Panc1 (cell line): ENCODE measurements around the gene KAT2B. TPM values are rescaled to one million over a fixed set of nuclear protein-coding genes. Genes with fewer than 3 reads are reported as not detected.

Experiments used
- ATAC-seq: fragments of 200-7000 bp; cut with Tn5 transposase; 2 replicates; pipeline ENCODE4 v1.9.1; 2020; ENCODE audit warnings: mild to moderate bottlenecking, moderate library complexity
- BruUV-seq: library from RNA; stranded (reverse); fragments of 400-500 nt; replicated peaks from 2 replicates; lab custom pipeline; 2021; lab: Mats Ljungman, UMichigan
- CTCF ChIA-PET: fragments of 300-600 bp; sonication (Branson Sonifier 250); formaldehyde crosslinking; loops from one replicate; lab custom pipeline; 2022; ENCODE audit warnings: antibody characterized with exemption; lab: Charles Lee
- POLR2A ChIA-PET: fragments of 300-600 bp; sonication (Branson Sonifier 250); formaldehyde crosslinking; loops from one replicate; lab custom pipeline; 2022; ENCODE audit warnings: antibody characterized with exemption; lab: Charles Lee
- DNase-seq: peaks from one replicate; pipeline ENCODE4 v3.0.0-alpha.2; 2010; ENCODE audit warnings: low read depth, low spot score
- H3K27ac ChIP-seq: 2 replicates; pipeline ENCODE4 v1.5.1; 2011; ENCODE audit warnings: mild to moderate bottlenecking, low read length, inconsistent platforms
- H3K27me3 ChIP-seq: fragments of 200-500 bp; sonication (Bioruptor generic); 2 replicates; pipeline ENCODE4 v1.6.0; 2014; ENCODE audit warnings: low read length, inconsistent platforms; ENCODE audit not compliant: control insufficient read depth, insufficient read depth
- H3K36me3 ChIP-seq: fragments of 200-500 bp; sonication (Bioruptor generic); 2 replicates; pipeline ENCODE4 v1.5.1; 2014; ENCODE audit warnings: inconsistent platforms, mild to moderate bottlenecking, low read length, moderate library complexity; ENCODE audit not compliant: control insufficient read depth, insufficient read depth
- H3K4me1 ChIP-seq: 2 replicates; pipeline ENCODE4 v1.5.1; 2011; ENCODE audit warnings: inconsistent platforms, mild to moderate bottlenecking, low read length, moderate library complexity; ENCODE audit not compliant: control insufficient read depth, insufficient read depth
- H3K4me3 ChIP-seq, 2 experiments: 2 replicates each; pipeline ENCODE4 v1.5.1; 2011 to 2012; ENCODE audit warnings: low read depth in 2 of 2, low read length in 2 of 2, mild to moderate bottlenecking in 2 of 2, inconsistent platforms in 1 of 2, moderate library complexity in 1 of 2
- H3K9me3 ChIP-seq: fragments of 200-500 bp; sonication (Bioruptor generic); 2 replicates; pipeline ENCODE4 v1.5.1; 2014; ENCODE audit warnings: low read depth, mild to moderate bottlenecking, inconsistent platforms, low read length, moderate library complexity; ENCODE audit not compliant: control insufficient read depth, insufficient read depth
- POLR2AphosphoS5 ChIP-seq: IDR thresholded peaks from 2 replicates; pipeline ENCODE4 v1.6.1; 2012; ENCODE audit warnings: mild to moderate bottlenecking, low read depth, low read length, moderate library complexity
- SIN3A ChIP-seq: IDR thresholded peaks from 2 replicates; pipeline ENCODE4 v1.6.1; 2012; ENCODE audit warnings: low read depth, mild to moderate bottlenecking, low read length, moderate library complexity, borderline replicate concordance; ENCODE audit not compliant: insufficient read depth
- TCF7L2 ChIP-seq: IDR thresholded peaks from 2 replicates; pipeline ENCODE4 v1.6.1; 2011; ENCODE audit warnings: mild to moderate bottlenecking, low read depth, low read length, inconsistent platforms
- in situ Hi-C: cut with HindIII; loops from 2 replicates; pipeline ENCODE4 v1.10.0; 2016; ENCODE audit warnings: low sequenced_read_pairs, low pct_unique_long_range_greater_than_20kb
- intact Hi-C: fragments of 100-400 bp; cut with micrococcal nuclease; formaldehyde crosslinking; loops from one replicate; pipeline ENCODE4 v1.10.0; 2022; ENCODE audit not compliant: unreplicated experiment
- total RNA-seq: library from RNA; stranded (reverse); gene quantifications from one replicate; pipeline ENCODE4 v1.2.1, GENCODE V29; 2021; ENCODE audit not compliant: unreplicated experiment
- TF ChIP-seq, protein P1 (sequence below): fragments of 450-650 bp; IDR thresholded peaks from 2 replicates; pipeline ENCODE4 v1.5.1; 2017; ENCODE audit warnings: mild to moderate bottlenecking
- TF ChIP-seq, protein P2 (sequence below), 2 experiments: IDR thresholded peaks; 2 replicates each; pipeline ENCODE4 v1.6.1; 2011 to 2012; ENCODE audit warnings: low read depth in 2 of 2, control low read depth in 1 of 2, low read length in 1 of 2, mild to moderate bottlenecking in 1 of 2, moderate library complexity in 1 of 2; ENCODE audit not compliant: insufficient read depth in 1 of 2

KAT2B gene
- total RNA-seq, 1 experiment from 2014 or later: 16.4 TPM

DNA sequence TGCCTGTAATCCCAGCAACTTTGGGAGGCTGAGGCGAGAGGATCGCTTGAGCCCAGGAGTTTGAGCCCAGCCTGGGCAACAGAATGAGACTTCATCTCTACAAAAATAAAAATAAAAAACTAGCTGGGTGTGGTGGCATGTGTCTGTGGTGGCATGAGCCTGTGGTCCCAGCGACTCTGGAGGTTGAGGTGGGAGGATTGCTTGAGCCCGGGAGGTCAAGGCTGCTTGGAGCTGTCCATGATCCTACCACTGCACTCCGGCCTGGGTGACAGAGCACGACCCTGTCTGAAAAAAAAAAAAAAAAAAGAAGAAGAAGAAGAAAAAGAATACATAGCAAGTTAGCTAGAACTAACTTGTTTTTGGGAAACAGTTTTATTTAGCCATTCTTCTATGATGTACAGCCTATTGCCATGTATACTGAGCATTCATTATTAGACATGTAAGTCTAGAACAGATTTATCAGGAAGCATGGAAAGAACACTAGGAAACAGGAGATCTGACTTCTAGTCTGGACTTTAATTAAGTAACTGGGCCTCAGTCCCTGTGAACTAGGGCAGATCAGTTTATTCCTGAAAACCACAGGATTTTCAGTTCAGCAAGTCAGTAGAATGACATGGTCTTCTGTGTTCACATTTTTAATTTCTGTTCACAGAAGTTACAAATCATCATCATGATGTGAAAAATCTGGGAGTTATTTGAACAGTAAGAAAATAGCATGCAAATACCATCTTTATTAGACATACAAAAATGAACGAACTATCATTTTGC, 65.5 kb downstream of the KAT2B start:
- TF ChIP-seq, protein P1, sequence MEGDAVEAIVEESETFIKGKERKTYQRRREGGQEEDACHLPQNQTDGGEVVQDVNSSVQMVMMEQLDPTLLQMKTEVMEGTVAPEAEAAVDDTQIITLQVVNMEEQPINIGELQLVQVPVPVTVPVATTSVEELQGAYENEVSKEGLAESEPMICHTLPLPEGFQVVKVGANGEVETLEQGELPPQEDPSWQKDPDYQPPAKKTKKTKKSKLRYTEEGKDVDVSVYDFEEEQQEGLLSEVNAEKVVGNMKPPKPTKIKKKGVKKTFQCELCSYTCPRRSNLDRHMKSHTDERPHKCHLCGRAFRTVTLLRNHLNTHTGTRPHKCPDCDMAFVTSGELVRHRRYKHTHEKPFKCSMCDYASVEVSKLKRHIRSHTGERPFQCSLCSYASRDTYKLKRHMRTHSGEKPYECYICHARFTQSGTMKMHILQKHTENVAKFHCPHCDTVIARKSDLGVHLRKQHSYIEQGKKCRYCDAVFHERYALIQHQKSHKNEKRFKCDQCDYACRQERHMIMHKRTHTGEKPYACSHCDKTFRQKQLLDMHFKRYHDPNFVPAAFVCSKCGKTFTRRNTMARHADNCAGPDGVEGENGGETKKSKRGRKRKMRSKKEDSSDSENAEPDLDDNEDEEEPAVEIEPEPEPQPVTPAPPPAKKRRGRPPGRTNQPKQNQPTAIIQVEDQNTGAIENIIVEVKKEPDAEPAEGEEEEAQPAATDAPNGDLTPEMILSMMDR: no peak
- TF ChIP-seq SIN3A: no peak
- TF ChIP-seq, protein P2, sequence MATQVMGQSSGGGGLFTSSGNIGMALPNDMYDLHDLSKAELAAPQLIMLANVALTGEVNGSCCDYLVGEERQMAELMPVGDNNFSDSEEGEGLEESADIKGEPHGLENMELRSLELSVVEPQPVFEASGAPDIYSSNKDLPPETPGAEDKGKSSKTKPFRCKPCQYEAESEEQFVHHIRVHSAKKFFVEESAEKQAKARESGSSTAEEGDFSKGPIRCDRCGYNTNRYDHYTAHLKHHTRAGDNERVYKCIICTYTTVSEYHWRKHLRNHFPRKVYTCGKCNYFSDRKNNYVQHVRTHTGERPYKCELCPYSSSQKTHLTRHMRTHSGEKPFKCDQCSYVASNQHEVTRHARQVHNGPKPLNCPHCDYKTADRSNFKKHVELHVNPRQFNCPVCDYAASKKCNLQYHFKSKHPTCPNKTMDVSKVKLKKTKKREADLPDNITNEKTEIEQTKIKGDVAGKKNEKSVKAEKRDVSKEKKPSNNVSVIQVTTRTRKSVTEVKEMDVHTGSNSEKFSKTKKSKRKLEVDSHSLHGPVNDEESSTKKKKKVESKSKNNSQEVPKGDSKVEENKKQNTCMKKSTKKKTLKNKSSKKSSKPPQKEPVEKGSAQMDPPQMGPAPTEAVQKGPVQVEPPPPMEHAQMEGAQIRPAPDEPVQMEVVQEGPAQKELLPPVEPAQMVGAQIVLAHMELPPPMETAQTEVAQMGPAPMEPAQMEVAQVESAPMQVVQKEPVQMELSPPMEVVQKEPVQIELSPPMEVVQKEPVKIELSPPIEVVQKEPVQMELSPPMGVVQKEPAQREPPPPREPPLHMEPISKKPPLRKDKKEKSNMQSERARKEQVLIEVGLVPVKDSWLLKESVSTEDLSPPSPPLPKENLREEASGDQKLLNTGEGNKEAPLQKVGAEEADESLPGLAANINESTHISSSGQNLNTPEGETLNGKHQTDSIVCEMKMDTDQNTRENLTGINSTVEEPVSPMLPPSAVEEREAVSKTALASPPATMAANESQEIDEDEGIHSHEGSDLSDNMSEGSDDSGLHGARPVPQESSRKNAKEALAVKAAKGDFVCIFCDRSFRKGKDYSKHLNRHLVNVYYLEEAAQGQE (IDR thresholded peaks at IDR 0.05; ENCODE audit: insufficient read depth in 1 of 2, low read depth in 2 of 2, low read length in 1 of 2): no peak
- CTCF ChIA-PET: no interaction called here
- intact Hi-C loops: no loop called here
- Histone ChIP-seq H3K4me3 (no peak overlapping the region), H3K9me3 (no peaks in the 10 kb centered on the region), H3K27ac (no peak overlapping the region), H3K36me3 (no peaks in the 10 kb centered on the region), H3K4me1 (no peaks in the 10 kb centered on the region), H3K27me3 (no peaks in the 10 kb centered on the region)
- no peak for DNase-seq
- in situ Hi-C loops: no loop called here
- POLR2A ChIA-PET: no interaction called here
- ATAC-seq: no peak
- BruUV-seq: no TSS peak

DNA sequence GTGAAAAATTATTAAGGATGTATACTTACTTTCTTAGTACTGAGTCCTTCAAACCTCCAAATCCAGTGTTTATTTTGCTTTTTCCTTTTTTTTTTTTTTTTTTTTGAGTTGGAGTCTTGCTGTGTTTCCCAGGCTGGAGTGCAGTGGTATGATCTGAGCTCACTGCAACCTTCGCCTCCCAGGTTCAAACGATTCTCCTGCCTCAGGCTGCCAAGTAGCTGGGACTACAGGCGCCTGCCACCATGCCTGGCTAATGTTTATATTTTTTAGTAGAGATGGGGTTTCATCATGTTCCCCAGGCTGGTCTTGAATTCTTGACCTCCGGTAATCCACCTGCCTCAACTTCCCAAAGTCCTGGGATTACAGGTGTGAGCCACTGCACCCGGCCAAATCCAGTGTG, 67.5 kb downstream of the KAT2B start:
- Histone ChIP-seq H3K36me3 (no peaks in the 10 kb centered on the region), H3K27ac (no peak overlapping the region), H3K4me3 (no peak overlapping the region), H3K4me1 (no peaks in the 10 kb centered on the region), H3K9me3 (no peaks in the 10 kb centered on the region), H3K27me3 (no peaks in the 10 kb centered on the region)
- intact Hi-C loops: no loop called here
- ChIA-PET CTCF (no interaction called here), POLR2A (no interaction called here)
- ATAC-seq: no peak
- in situ Hi-C loops: no loop called here
- no peak for DNase-seq
- BruUV-seq: no TSS peak
- TF ChIP-seq SIN3A (no peak), TCF7L2 (no peak), POLR2AphosphoS5 (no peak)
- TF ChIP-seq, protein P1: no peak
- TF ChIP-seq, protein P2 (IDR thresholded peaks at IDR 0.05; ENCODE audit: insufficient read depth in 1 of 2, low read depth in 2 of 2, low read length in 1 of 2): no peak
